SH-SY5Y (cell line): ENCODE measurements around the gene SASH3.

Source experiments
- GATA2 ChIP-seq: IDR thresholded peaks from 2 replicates; pipeline ENCODE4 v1.6.1; 2011; ENCODE audit warnings: mild to moderate bottlenecking, low read depth, low read length
- GATA3 ChIP-seq: IDR thresholded peaks from 2 replicates; pipeline ENCODE4 v1.6.1; 2011; ENCODE audit warnings: low read depth, mild to moderate bottlenecking, low read length, moderate library complexity

SASH3 gene

GRCh38 chrX:129787336-129788055 lies 7.7 kb downstream of the SASH3 start:
- TF ChIP-seq GATA2 (no peak), GATA3 (no peak)

GRCh38 chrX:129788527-129788926 lies 8.8 kb downstream of the SASH3 start:
- TF ChIP-seq GATA3 (no peak), GATA2 (no peak)

- no peak for TF ChIP-seq GATA2
- TF ChIP-seq GATA3, result no peak
Observed at GRCh38 chrX:129790146-129790545, 10.4 kb downstream of the SASH3 start.

- no peak for TF ChIP-seq GATA2
- TF ChIP-seq GATA3, result no peak
Observed at GRCh38 chrX:129790808-129791207, 11.1 kb downstream of the SASH3 start.

- TF ChIP-seq GATA2 (no peak), GATA3 (no peak)
Observed at GRCh38 chrX:129791336-129791735, 11.6 kb downstream of the SASH3 start.

DNA sequence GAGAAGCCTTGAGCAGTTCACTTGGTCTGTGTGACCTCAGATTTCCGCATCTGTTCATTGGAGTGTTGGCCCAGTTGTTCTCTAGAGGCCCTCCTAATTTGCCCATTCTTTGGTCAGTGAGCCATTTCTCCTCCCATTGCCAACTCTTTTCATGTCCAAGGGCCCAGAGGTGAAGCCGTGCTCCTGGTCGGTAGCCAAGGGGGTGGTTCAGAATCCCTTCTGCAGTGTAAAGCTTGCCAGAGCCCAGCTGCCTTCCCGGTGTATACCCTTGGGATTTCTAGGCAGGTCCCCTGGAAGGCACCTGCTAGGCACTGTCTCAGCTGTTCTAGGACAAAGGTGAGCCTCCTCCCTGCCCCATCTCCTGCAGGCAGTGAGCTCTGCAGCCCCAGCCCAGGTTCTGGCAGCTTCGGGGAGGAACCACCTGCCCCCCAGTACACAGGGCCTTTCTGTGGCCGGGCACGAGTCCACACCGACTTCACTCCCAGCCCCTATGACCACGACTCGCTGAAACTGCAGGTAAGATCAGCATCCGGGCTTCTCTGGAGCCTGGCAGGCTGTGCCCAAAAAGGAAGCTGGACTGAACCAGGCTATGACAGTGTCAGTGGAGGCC lies 12.3 kb downstream of the SASH3 start:
- TF ChIP-seq GATA3, result no peak
- TF ChIP-seq GATA2, result no peak

DNA sequence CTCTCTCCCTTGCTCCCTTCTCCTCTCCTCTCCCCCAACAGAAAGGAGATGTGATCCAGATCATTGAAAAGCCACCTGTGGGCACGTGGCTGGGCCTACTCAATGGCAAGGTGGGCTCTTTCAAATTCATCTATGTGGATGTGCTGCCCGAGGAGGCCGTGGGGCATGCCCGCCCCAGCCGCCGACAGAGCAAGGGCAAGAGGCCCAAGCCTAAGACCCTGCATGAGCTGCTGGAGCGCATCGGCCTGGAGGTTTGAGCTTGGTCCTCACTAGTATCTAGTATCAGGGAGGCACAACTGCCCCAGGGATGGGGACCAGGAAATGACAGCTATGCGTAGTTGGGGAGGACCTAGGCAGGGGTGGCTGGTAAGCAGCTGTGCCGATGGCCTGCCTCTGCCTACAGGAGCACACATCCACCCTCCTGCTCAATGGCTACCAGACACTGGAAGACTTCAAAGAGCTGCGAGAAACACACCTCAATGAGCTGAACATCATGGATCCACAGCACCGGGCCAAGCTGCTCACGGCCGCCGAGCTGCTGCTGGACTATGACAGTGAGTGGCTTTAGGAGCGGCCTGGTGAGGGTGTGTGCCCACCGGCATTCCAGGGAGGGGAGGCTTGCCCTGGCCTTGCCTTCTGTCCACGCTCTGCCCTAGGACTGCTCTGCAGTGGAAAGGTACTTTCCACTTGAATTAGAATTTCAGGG lies 13.0 kb downstream of the SASH3 start:
- no peak for TF ChIP-seq GATA3

DNA sequence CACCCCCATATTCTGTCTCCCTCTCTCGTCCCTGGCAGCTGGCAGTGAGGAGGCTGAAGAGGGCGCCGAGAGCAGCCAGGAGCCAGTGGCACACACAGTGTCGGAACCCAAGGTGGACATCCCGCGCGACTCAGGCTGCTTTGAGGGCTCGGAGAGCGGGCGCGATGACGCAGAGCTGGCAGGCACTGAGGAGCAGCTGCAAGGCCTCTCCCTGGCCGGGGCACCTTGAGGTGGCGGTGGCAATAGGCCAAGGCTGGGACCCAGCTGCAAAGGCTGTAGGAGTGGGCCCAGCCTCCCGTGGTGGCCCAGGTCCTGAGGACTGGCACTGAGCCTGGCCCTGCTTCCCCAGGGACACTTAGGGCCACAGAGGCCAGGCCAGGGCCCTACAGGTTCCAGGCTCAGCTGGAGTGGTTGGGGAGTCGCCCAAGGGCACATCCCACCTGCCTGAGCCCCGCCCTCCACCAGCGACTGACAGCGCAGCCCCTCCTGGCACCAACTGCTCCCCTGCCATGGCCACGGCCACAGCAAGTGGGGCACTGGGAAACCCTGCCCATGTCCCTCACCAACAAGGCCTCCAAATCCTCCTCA lies 13.9 kb downstream of the SASH3 start:
- no peak for TF ChIP-seq GATA3
- no peak for TF ChIP-seq GATA2

DNA sequence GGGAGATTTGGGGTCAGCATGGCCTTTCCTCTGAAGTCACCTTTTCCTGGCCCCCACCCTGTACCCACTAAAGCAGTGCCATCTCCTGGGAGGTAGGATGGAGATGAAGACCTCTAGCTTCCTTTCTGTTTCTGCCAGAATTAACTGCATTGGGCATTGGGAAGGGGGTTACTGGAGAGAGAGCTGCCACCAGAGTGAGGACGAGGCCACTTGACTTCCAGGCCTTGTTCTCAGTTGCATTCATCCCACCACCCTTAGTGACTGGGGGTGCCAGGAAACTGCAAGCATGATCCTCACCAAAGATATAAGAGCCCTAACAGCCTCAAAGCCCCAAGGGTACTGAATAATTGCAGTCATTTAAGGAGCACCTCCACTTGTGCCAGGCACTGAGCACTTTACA lies 15.8 kb downstream of the SASH3 start:
- TF ChIP-seq GATA3 (no peak), GATA2 (no peak)

- no peak for TF ChIP-seq GATA3
- no peak for TF ChIP-seq GATA2
Observed at GRCh38 chrX:129797251-129797906, 17.6 kb downstream of the SASH3 start.

GRCh38 chrX:129798456-129798855 lies 18.7 kb downstream of the SASH3 start:
- no peak for TF ChIP-seq GATA2
- TF ChIP-seq GATA3, result no peak

DNA sequence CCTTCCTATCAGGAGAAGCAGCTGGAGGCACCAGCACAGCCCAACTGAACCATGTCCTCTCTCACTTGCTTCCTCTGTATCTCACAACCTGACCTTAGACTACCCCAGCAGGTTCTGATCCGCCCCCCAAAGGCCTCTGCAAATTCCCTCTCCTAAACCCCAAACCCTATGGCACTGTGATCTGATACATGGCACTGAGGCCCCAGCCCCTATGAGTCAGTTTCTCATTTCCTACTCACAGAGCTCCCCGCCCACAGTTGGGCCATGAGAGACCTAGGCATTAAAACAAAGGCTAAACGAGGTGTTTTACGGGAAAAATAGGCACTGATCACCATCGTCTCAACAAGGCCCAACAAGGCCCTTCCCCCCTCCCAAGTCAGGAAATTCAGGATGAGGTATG lies 19.1 kb downstream of the SASH3 start:
- TF ChIP-seq GATA2 (no peak), GATA3 (no peak)

GRCh38 chrX:129800186-129800585 lies 20.4 kb downstream of the SASH3 start:
- TF ChIP-seq GATA3, result no peak
- no peak for TF ChIP-seq GATA2

- no peak for TF ChIP-seq GATA3
- no peak for TF ChIP-seq GATA2
Observed at GRCh38 chrX:129802863-129803262, 23.1 kb downstream of the SASH3 start.

GRCh38 chrX:129804806-129805205 lies 25.1 kb downstream of the SASH3 start:
- TF ChIP-seq GATA3 (no peak), GATA2 (no peak)
